HG02759 (cell line): ENCODE data around the gene RCE1.
A peak's percentile ranks its signal among the peaks of the same experiment; 100 is the strongest.

Experiments used
- ATAC-seq: cut with Tn5 transposase; IDR thresholded peaks from one replicate; pipeline ENCODE4 v1.9.1; 2021; ENCODE audit warnings: mild to moderate bottlenecking, moderate library complexity; ENCODE audit not compliant: unreplicated experiment

Gene RCE1

GRCh38 chr11:66844496-66845142 is 1.4 kb downstream of the RCE1 start:
- no peak for ATAC-seq

- ATAC-seq: no peak
Measured at GRCh38 chr11:66845143-66845875, 2.1 kb downstream of the RCE1 start.

GRCh38 chr11:66845876-66846212 is 2.6 kb downstream of the RCE1 start:
- ATAC-seq: no peak

GRCh38 chr11:66846671-66847091 is 3.4 kb downstream of the RCE1 start:
- ATAC-seq: no peak

- no peak for ATAC-seq
Measured at GRCh38 chr11:66847461-66848232, 4.4 kb downstream of the RCE1 start.

- ATAC-seq: no peak
Measured at GRCh38 chr11:66848671-66849500, 5.6 kb downstream of the RCE1 start.

- no peak for ATAC-seq
Measured at GRCh38 chr11:66849501-66850234, 6.4 kb downstream of the RCE1 start.

GRCh38 chr11:66850235-66850587 is 7.0 kb downstream of the RCE1 start:
- no peak for ATAC-seq

GRCh38 chr11:66850588-66851238 is 7.5 kb downstream of the RCE1 start:
- no peak for ATAC-seq

- ATAC-seq: no peak
Measured at GRCh38 chr11:66851239-66851596, 8.0 kb downstream of the RCE1 start.

GRCh38 chr11:66851698-66852465 is 8.6 kb downstream of the RCE1 start:
- ATAC-seq: no peak

- no peak for ATAC-seq
Measured at GRCh38 chr11:66852466-66853241, 9.4 kb downstream of the RCE1 start.

- ATAC-seq: no peak
Measured at GRCh38 chr11:66853242-66854229, 10.3 kb downstream of the RCE1 start.

- ATAC-seq: no peak
Measured at GRCh38 chr11:66854231-66854661, 11.0 kb downstream of the RCE1 start.

- no peak for ATAC-seq
Measured at GRCh38 chr11:66854729-66855211, 11.5 kb downstream of the RCE1 start.

- ATAC-seq: peak; percentile 79
Measured at GRCh38 chr11:66855574-66856495, 12.6 kb downstream of the RCE1 start.
